GM18498 (cell line): ENCODE measurements around the gene ZFYVE16.
"Not testable (repeated sequence)": the region's sequence is repeated elsewhere in the genome, so short reads cannot be mapped to it uniquely, and the experiment has no call there.

Experiments
- ATAC-seq: cut with Tn5 transposase; IDR thresholded peaks from one replicate; pipeline ENCODE4 v1.9.1; 2021; ENCODE audit warnings: mild to moderate bottlenecking, moderate library complexity; ENCODE audit not compliant: unreplicated experiment

Gene ZFYVE16

DNA sequence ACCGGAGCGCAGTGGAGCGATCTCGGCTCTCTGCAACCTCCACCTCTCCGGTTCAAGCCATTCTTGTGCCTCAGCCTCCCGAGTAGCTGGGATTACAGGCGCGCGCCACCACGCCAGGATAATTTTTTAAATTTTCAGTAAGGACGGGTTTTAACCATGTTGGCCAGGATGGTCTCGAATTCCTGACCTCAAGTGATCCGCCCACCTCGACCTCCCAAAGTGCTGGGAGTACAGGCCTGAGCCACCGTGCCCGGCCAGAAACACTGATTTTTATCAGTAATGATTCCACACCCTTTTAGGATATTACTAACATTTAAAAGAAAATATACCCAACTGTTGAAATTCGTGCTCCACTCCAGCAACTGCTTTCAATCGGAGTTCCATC lies 79.6 kb downstream of the ZFYVE16 start:
- no peak for ATAC-seq

DNA sequence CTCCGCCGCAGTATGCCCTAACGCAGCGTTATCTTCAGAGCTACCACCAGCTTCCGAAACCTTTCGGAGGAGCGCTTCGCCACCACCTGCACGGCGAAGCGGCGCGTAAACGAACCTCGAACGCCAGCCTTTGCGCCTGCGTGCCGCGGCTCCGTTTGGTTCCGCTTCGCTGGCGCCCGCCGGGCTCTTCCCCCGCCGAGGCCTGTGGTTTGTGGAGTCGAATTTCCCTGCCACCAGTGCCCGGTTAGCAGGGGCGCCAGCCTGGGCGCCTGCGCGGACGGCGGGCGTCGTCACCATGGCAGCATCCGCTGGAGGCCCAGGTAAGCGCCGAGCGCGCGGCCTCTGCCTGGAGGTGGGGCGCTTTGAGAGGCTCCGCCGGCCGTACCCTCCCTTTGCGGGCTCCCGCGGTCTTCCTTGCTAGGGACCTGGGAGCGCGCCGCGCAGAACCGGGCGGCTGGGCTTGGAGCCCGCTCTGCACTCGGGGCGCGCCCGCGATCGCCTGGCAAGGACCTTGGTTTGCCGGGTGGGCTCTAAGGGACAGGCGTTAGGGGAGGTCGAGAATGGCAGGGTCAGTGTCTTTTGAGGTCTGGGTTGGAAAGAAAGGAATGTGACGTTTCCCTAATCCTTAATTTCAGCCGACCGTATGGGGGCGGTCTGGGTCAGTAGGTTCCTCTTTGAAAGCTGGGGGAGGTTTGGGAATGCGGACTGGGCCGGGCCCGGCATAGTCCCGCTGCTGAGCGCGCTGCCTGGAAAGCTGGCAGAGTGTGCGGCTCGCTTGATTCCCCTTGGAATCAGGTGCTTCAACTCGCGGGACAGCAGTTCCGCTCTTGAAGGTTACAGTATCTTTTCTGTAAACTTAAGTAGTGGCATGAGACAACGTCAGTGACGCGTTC lies 80.2 kb downstream of the ZFYVE16 start, which contains the start of gene FAM151B:
TSS of gene FAM151B (plus strand) at position 272 of the 893 bp plus-strand sequence. CDS start at position 296, 24 bp downstream.
- ATAC-seq: peak; percentile 94

DNA sequence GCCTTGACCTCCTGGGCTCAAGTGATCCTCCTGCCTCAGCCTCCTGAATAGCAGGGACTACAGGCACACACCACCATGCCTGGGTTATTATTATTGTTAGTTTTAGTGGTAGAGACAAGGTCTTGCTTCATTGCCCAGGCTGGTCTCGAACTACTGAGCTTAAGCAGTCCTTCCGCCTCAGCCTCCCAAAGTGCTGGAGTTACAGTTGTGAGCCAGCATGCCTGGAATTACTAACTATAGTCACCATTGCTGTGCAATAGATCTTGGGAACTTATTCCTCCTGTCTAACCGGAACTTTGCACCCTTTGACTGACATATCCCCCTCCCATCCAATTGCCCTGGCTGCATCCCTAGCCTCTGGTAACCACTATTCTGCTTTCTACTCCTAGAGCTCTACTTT lies 83.4 kb downstream of the ZFYVE16 start:
- ATAC-seq: no peak

DNA sequence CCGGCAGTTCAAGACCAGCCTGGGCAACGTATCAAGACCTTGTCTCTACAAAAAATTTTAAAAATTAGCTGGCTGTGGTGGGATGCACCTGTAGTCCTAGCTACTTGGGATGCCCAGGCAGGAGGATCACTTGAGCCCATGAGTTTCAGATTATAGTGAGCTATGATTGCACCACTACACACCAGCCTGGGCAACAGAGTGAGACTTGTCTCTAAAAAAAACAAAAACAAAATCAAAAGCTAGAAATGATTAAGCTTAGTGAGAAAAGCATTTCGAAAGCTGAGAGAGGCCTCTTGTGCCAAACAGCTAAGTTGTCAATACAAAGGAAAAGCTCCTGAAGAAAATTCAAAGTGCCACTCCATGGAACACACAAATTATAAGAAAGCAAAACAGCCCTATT lies 84.9 kb downstream of the ZFYVE16 start:
- no peak for ATAC-seq

DNA sequence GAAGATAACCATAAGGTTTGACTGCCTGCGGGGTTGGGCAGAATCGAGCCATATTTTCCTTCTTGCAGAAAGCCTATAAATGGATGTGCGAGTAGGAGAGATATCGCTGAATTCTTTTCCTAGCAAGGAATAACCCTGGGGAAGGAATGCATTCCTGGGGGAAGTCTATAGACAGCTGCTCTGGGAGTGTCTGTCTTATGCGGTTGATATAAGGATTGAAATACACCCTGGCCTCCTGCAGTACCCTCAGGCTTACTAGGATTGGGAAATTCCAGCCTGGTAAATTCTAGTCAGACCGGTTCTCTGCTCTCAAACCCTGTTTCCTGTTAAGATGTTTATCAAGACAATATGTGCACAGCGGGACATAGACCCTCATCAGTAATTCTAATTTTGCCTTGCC lies 85.6 kb downstream of the ZFYVE16 start:
- ATAC-seq: not testable (repeated sequence)

DNA sequence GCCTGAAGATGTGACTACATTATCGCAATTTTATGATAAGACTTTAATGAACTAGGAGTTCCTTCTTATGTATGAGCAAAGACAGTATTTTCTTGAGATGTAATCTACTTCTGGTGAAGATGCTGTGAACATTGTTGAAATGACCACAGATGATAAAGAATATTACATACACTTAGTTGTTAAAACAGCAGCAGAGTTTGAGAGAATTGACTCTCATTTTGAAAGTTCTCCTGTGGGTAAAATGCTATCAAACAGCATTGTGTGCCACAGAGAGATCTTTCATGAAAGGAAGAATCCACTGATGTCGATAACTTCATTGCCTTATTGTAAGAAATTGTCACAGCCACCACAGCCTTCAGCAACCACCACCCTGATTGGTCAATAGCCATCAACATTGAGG lies 88.0 kb downstream of the ZFYVE16 start:
- ATAC-seq: no peak

DNA sequence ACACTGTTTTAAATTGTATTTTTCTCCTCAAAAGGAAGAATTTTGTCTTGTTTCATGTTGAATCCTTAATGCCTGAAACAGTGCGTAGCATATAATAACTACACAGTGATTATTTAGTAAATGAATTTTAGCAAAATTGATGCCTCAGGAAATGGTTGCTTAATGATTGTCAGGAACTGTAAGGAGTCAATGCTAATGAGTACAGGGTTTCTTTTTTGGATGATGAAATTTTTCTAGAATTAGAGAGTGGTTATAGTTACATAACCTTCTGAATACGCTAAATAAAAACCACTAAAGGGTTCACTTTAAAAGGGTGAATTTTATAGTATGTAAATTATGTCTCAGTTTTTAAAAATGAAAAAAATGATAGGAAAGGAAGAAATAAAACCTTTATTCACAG lies 94.9 kb downstream of the ZFYVE16 start:
- ATAC-seq: no peak

DNA sequence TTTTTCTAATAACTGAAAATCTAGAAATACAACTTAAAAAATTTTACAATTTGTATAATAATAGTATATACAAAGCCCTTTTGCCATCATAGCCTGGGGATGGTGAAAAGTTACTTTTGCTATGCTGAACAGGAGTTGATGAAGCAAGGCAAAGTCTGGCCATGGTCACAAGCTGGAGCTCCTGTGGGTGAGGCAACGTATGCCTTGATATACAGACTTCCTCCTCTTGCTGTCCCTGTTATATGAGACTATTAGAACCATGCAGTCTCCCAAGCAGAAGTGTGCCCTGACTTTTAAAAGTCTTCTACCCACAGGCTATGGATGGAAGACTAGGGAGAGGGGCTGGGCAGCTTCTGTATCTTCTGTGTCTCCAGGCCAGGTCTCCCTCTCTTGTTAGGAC lies 95.8 kb downstream of the ZFYVE16 start:
- no peak for ATAC-seq

DNA sequence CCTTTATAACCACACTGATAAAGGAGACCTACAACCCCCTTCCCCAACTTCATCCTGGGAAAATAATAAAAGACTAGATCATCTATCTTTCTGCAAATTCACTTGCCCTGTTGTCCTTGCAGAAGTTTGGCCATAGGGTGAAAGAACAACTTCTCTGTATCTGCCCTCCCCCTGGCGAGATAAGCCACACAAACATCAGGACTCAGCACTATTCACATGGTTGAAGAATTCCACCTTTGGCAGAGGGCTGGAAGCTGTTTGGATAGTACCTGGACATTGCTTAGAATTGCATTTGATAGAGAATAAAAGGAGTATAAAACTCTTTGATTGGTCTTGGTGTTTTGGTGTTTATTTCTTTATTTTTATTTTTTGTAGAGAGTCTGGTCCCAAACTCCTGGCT lies 97.0 kb downstream of the ZFYVE16 start:
- no peak for ATAC-seq

DNA sequence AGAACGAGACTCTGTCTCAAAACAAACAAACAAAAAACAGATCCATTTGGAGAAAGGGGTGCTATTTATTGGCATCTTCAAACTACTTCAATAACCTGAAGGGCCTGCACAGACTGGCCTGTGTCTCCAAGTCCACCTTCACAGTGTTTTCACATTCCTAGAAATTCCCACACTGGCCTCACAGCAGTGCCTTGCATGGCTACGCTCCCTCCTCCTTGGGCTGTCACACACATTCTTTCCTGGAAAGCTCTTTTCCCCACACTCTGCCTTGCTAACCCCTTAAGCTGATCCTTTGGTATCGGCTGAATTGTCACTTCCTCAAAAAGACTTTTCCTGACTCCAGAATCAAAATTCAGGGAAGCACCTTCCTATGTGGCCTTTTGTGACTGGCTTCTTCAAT lies 99.8 kb downstream of the ZFYVE16 start:
- ATAC-seq: no peak

DNA sequence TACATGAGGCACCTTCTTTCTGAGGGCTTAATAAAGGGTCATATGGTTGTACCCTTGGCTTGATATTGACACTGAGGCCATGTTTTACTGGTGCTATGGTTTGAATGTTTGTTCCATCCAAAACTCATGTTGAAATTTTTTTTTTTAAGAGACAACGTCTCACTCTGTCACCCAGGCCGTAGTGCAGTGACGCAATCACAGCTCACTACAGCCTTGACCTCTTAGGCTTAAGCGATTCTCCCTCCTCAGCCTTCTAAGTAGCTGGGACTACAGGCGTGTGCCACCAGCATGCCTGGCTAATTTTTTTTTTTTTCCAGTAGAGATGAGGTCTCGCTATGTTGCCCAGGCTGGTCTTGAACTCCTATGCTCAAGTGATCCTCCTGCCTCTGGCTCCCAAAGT lies 101.0 kb downstream of the ZFYVE16 start:
- no peak for ATAC-seq

DNA sequence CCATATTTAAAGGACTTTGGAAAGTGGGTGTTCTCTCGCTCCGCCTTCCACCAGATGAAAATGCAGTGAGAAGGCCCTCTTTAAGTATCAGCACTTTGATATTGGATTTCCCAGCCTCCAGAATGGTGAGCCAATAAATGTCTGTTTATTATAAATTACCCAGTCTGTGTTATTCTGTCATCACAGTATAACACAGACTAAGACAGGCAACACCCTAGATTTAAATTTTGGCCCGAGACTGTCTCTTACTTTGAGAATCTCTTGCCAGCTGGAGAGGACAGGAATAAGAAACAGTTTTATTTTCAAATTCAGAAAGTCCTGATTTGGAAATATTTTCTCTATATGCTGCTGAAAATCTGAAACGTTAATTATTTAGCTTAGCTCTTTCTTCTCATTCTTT lies 101.5 kb downstream of the ZFYVE16 start:
- ATAC-seq: no peak

DNA sequence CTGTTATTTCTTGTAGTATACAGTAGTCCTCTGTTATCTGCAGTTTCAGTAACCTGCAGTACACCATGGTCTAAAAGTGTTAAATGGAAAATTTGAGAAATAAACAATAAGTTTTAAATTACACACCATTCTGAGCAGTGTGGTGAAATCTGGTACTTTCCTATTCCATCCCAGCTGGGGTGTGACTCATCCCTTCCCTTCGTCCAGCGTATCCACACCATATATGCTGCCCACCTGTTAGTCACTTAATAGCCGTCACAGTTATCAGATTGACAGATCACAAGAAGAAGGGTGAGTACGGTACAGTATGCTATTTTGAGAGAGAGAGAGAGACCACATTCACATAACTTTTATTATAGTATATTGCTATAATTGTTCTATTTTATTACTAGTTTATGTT lies 109.0 kb downstream of the ZFYVE16 start:
- no peak for ATAC-seq
